Keratinocyte (primary cell): ENCODE measurements around the gene SBK2. TPM values are rescaled to one million over a fixed set of nuclear protein-coding genes. Genes with fewer than 3 reads are reported as not detected.

Experiments used
- DNase-seq: peaks from one replicate; pipeline ENCODE4 v3.0.0-alpha.2; 2011; ENCODE audit warnings: low read depth, missing footprints, low spot score
- FAIRE-seq: peaks from 2 replicates; lab custom pipeline; 2011; peaks lifted over from hg19 to GRCh38; lab: Jason Lieb, UNC
- H2AFZ ChIP-seq: 2 replicates; pipeline ENCODE4 v1.6.0; 2012; ENCODE audit warnings: low read length, control low read depth, inconsistent platforms; ENCODE audit not compliant: control insufficient read depth
- H3K27ac ChIP-seq: 2 replicates; pipeline ENCODE4 v1.5.1; 2011; ENCODE audit warnings: low read length; ENCODE audit not compliant: control insufficient read depth, insufficient read depth
- H3K27me3 ChIP-seq: 3 replicates; pipeline ENCODE4 v1.6.0; 2011; ENCODE audit warnings: low read length; ENCODE audit not compliant: control insufficient read depth, insufficient read depth; ENCODE audit errors: extremely low read depth
- H3K36me3 ChIP-seq, 2 experiments: 2 replicates in 1 of 2; 3 replicates in 1 of 2; pipeline ENCODE4 v1.5.1; 2011; ENCODE audit warnings: low read length in 2 of 2, mild to moderate bottlenecking in 1 of 2; ENCODE audit not compliant: control insufficient read depth in 2 of 2, insufficient read depth in 2 of 2; ENCODE audit errors: extremely low read depth in 1 of 2
- H3K4me1 ChIP-seq: 3 replicates; pipeline ENCODE4 v1.5.1; 2011; ENCODE audit warnings: low read length; ENCODE audit not compliant: control insufficient read depth, insufficient read depth; ENCODE audit errors: extremely low read depth
- H3K4me2 ChIP-seq: 3 replicates; pipeline ENCODE4 v1.6.0; 2011; ENCODE audit warnings: low read depth, low read length; ENCODE audit not compliant: control insufficient read depth, insufficient read depth; ENCODE audit errors: extremely low read depth
- H3K4me3 ChIP-seq, 3 experiments: fragments of 200-600 bp in 1 of 3; sonication (generic) in 1 of 3; 2 replicates in 2 of 3; 3 replicates in 1 of 3; pipeline ENCODE4 v1.5.1; 2011 to 2016; ENCODE audit warnings: low read length in 3 of 3, mild to moderate bottlenecking in 3 of 3, control low read depth in 2 of 3, inconsistent platforms in 1 of 3, low read depth in 1 of 3, mixed read lengths in 1 of 3, mixed run types in 1 of 3, moderate library complexity in 1 of 3; ENCODE audit not compliant: control insufficient read depth in 2 of 3, insufficient read depth in 2 of 3; ENCODE audit errors: extremely low read depth in 1 of 3
- H3K79me2 ChIP-seq: 2 replicates; pipeline ENCODE4 v1.6.0; 2012; ENCODE audit warnings: low read length; ENCODE audit not compliant: control insufficient read depth, insufficient read depth
- H3K9ac ChIP-seq: 3 replicates; pipeline ENCODE4 v1.6.0; 2011; ENCODE audit warnings: low read length; ENCODE audit not compliant: control insufficient read depth, insufficient read depth; ENCODE audit errors: extremely low read depth
- H3K9me1 ChIP-seq: 3 replicates; pipeline ENCODE4 v1.6.0; 2011; ENCODE audit warnings: low read length; ENCODE audit not compliant: control insufficient read depth, insufficient read depth; ENCODE audit errors: extremely low read depth
- H3K9me3 ChIP-seq: 2 replicates; pipeline ENCODE4 v1.5.1; 2012; ENCODE audit warnings: low read depth, low read length; ENCODE audit not compliant: control insufficient read depth
- H4K20me1 ChIP-seq: 3 replicates; pipeline ENCODE4 v1.6.0; 2011; ENCODE audit warnings: low read length; ENCODE audit not compliant: control insufficient read depth, insufficient read depth; ENCODE audit errors: extremely low read depth
- CTCF ChIP-seq, 3 experiments: IDR thresholded peaks in 1 of 3; conservative IDR thresholded peaks in 1 of 3; optimal IDR thresholded peaks in 1 of 3; 2 replicates in 2 of 3; 3 replicates in 1 of 3; pipeline versions ENCODE3 to v1.5.1; 2011; ENCODE audit warnings: low read length in 3 of 3, mild to moderate bottlenecking in 3 of 3, moderate library complexity in 2 of 3, control low read depth in 1 of 3, inconsistent platforms in 1 of 3; ENCODE audit not compliant: insufficient read depth in 2 of 3; ENCODE audit errors: extremely low read depth in 1 of 3
- EZH2 ChIP-seq: IDR thresholded peaks from one replicate; pipeline ENCODE4 v1.6.1; 2012; ENCODE audit warnings: inconsistent platforms, mild to moderate bottlenecking, low read length, moderate library complexity
- dilution Hi-C: fragments of 300-500 bp; cut with MboI; formaldehyde crosslinking; loops from one replicate; pipeline ENCODE4 v1.7.0; 2020; ENCODE audit warnings: low sequenced_read_pairs; ENCODE audit not compliant: extremely low pct_ligation_motif_present
- polyA plus RNA-seq, 5 experiments: library from polyadenylated mRNA; depleted of rRNA in 3 of 5; stranded (reverse) in 3 of 5; stranded (forward) in 1 of 5; unstranded in 1 of 5; fragments of >200 nt; gene quantifications; 1 replicate in 1 of 5; 2 replicates in 3 of 5; 3 replicates in 1 of 5; pipeline versions ENCODE4 v1.2.1 to v1.2.3, GENCODE V29; 2011 to 2012; ENCODE audit warnings: missing spikeins in 2 of 5, low read depth in 1 of 5, low replicate concordance in 1 of 5

The SBK2 gene
- polyA plus RNA-seq, 1 donor (not counting 4 experiments of a cell fraction or from before 2014, with no cell fraction given) = not detected

GRCh38 chr19:55554741-55555152 is 17.8 kb upstream of the SBK2 start:
- TF ChIP-seq EZH2 (no peak), CTCF (optimal IDR thresholded peaks at IDR 0.05 in 1 of 3, IDR thresholded peaks at IDR 0.05 in 1 of 3, conservative IDR thresholded peaks at IDR 0.05 in 1 of 3; ENCODE audit: extremely low read depth in 1 of 3, insufficient read depth in 2 of 3, low read length in 3 of 3) (no peak)
- no peak overlapping the region for H3K4me2 ChIP-seq
- H3K27me3 ChIP-seq = no peaks in the 10 kb centered on the region
- no peak for FAIRE-seq
- no peaks in the 10 kb centered on the region for H3K79me2 ChIP-seq
- no peak overlapping the region for H3K27ac ChIP-seq
- no peaks in the 10 kb centered on the region for H4K20me1 ChIP-seq
- dilution Hi-C loops = no loop called here
- H3K36me3 ChIP-seq = no peaks in the 10 kb centered on the region
- H3K4me1 ChIP-seq = no peaks in the 10 kb centered on the region
- no peak overlapping the region for H3K9ac ChIP-seq
- DNase-seq = no peak
- no peaks in the 10 kb centered on the region for H3K9me3 ChIP-seq
- H2AFZ ChIP-seq = no peak overlapping the region
- no peaks in the 10 kb centered on the region for H3K9me1 ChIP-seq
- H3K4me3 ChIP-seq = no peak overlapping the region

GRCh38 chr19:55554302-55554701 is 17.4 kb upstream of the SBK2 start:
- Histone ChIP-seq H3K36me3 (no peaks in the 10 kb centered on the region), H3K9ac (no peak overlapping the region), H3K4me1 (peaks cover 3% of the 10 kb centered on the region), H3K9me1 (no peaks in the 10 kb centered on the region), H3K4me2 (no peak overlapping the region), H3K4me3 (no peak overlapping the region), H3K9me3 (no peaks in the 10 kb centered on the region), H3K27ac (no peak overlapping the region), H3K27me3 (no peaks in the 10 kb centered on the region), H4K20me1 (no peaks in the 10 kb centered on the region), H3K79me2 (no peaks in the 10 kb centered on the region), H2AFZ (no peak overlapping the region)
- TF ChIP-seq CTCF (optimal IDR thresholded peaks at IDR 0.05 in 1 of 3, IDR thresholded peaks at IDR 0.05 in 1 of 3, conservative IDR thresholded peaks at IDR 0.05 in 1 of 3; ENCODE audit: extremely low read depth in 1 of 3, insufficient read depth in 2 of 3, low read length in 3 of 3) = no peak
- TF ChIP-seq EZH2 = no peak
- FAIRE-seq (no peak), DNase-seq (no peak)
- dilution Hi-C loops = no loop called here
